Hepatocyte (in vitro differentiated cells): ENCODE measurements around the gene SH3RF1.

Experiments
- CTCF ChIP-seq: fragments of 200-600 bp; sonication (generic); IDR thresholded peaks from 2 replicates; pipeline ENCODE4 v1.5.1; 2016; ENCODE audit warnings: antibody characterized with exemption, mild to moderate bottlenecking; ENCODE audit not compliant: poor library complexity
- EZH2phosphoT487 ChIP-seq: fragments of 200-600 bp; sonication (generic); IDR thresholded peaks from one replicate; pipeline ENCODE4 v1.6.1; 2018; ENCODE audit warnings: antibody characterized with exemption, mild to moderate bottlenecking, low read depth, moderate library complexity; ENCODE audit not compliant: unreplicated experiment, severe bottlenecking

- TF ChIP-seq CTCF = no peak
- no peak for TF ChIP-seq EZH2phosphoT487
Observed at GRCh38 chr4:169108303-169108702, 162.5 kb downstream of the SH3RF1 start.
